Stomach smooth muscle (tissue), 2 donors: ENCODE measurements around the gene NXNL2.

ENCODE experiments used
- H3K27ac ChIP-seq: one replicate; pipeline ENCODE4 v1.7.0; 2013; ENCODE audit warnings: mild to moderate bottlenecking, low read length, inconsistent platforms
- H3K27me3 ChIP-seq, 2 donors: one replicate each; pipeline ENCODE4 v1.7.0; 2013; ENCODE audit warnings: low read length in 2 of 2; ENCODE audit not compliant: insufficient read depth in 2 of 2, control insufficient read depth in 1 of 2
- H3K36me3 ChIP-seq, 2 donors: one replicate each; pipeline ENCODE4 v1.7.0; 2013; ENCODE audit warnings: low read length in 2 of 2; ENCODE audit not compliant: control insufficient read depth in 2 of 2, insufficient read depth in 2 of 2
- H3K4me1 ChIP-seq: one replicate; pipeline ENCODE4 v1.7.0; 2013; ENCODE audit warnings: low read length; ENCODE audit not compliant: control insufficient read depth, insufficient read depth
- H3K4me3 ChIP-seq, 2 donors: one replicate each; pipeline ENCODE4 v1.7.0; 2013; ENCODE audit warnings: low read length in 2 of 2
- H3K9ac ChIP-seq, 2 donors: one replicate each; pipeline ENCODE4 v1.7.0; 2013; ENCODE audit warnings: low read length in 2 of 2, mild to moderate bottlenecking in 1 of 2
- H3K9me3 ChIP-seq, 2 donors: one replicate each; pipeline ENCODE4 v1.7.0; 2013; ENCODE audit warnings: low read length in 2 of 2; ENCODE audit not compliant: control insufficient read depth in 2 of 2
- donor health status: healthy.
- donor health status: Pancreatic carcinoma.

The NXNL2 gene

GRCh38 chr9:88553350-88553749, 18.4 kb downstream of the NXNL2 start:
- Histone ChIP-seq H3K27ac (no peak overlapping the region), H3K9me3 (no peaks in the 10 kb centered on the region), H3K4me3 (no peak overlapping the region), H3K36me3 (no peaks in the 10 kb centered on the region), H3K27me3 (no peaks in the 10 kb centered on the region), H3K9ac (no peak overlapping the region), H3K4me1 (peaks cover 2% of the 10 kb centered on the region)

- Histone ChIP-seq H3K4me3 (peak overlapping the region in 1 of 2 donors; percentile 8), H3K27ac (no peak overlapping the region), H3K9me3 (no peaks in the 10 kb centered on the region), H3K27me3 (no peaks in the 10 kb centered on the region), H3K36me3 (no peaks in the 10 kb centered on the region), H3K9ac (no peak overlapping the region), H3K4me1 (peaks cover 2% of the 10 kb centered on the region)
Measured at GRCh38 chr9:88555268-88555980, 20.4 kb downstream of the NXNL2 start.

GRCh38 chr9:88559661-88560060, 24.7 kb downstream of the NXNL2 start:
- H3K27ac ChIP-seq: no peak overlapping the region
- H3K4me1 ChIP-seq: peaks cover 2% of the 10 kb centered on the region
- H3K9me3 ChIP-seq: no peaks in the 10 kb centered on the region
- no peak overlapping the region for H3K4me3 ChIP-seq
- H3K27me3 ChIP-seq: no peaks in the 10 kb centered on the region
- no peak overlapping the region for H3K9ac ChIP-seq
- no peaks in the 10 kb centered on the region for H3K36me3 ChIP-seq

GRCh38 chr9:88567870-88568269, 32.9 kb downstream of the NXNL2 start:
- Histone ChIP-seq H3K36me3 (no peaks in the 10 kb centered on the region), H3K9me3 (no peaks in the 10 kb centered on the region), H3K9ac (no peak overlapping the region), H3K27ac (no peak overlapping the region), H3K27me3 (no peaks in the 10 kb centered on the region), H3K4me1 (no peaks in the 10 kb centered on the region), H3K4me3 (no peak overlapping the region)

GRCh38 chr9:88571419-88571818, 36.4 kb downstream of the NXNL2 start:
- Histone ChIP-seq H3K9me3 (no peaks in the 10 kb centered on the region), H3K36me3 (no peaks in the 10 kb centered on the region), H3K4me3 (no peak overlapping the region), H3K27ac (no peak overlapping the region), H3K9ac (no peak overlapping the region), H3K27me3 (no peaks in the 10 kb centered on the region), H3K4me1 (peaks cover 3% of the 10 kb centered on the region)

GRCh38 chr9:88572684-88573083, 37.7 kb downstream of the NXNL2 start:
- Histone ChIP-seq H3K36me3 (no peaks in the 10 kb centered on the region), H3K4me3 (no peak overlapping the region), H3K9me3 (no peaks in the 10 kb centered on the region), H3K4me1 (peaks cover 3% of the 10 kb centered on the region), H3K27ac (no peak overlapping the region), H3K27me3 (no peaks in the 10 kb centered on the region), H3K9ac (no peak overlapping the region)

- H3K36me3 ChIP-seq: no peaks in the 10 kb centered on the region
- no peaks in the 10 kb centered on the region for H3K27me3 ChIP-seq
- H3K4me1 ChIP-seq: peaks cover 9% of the 10 kb centered on the region
- H3K27ac ChIP-seq: no peak overlapping the region
- H3K4me3 ChIP-seq: no peak overlapping the region
- no peaks in the 10 kb centered on the region for H3K9me3 ChIP-seq
- H3K9ac ChIP-seq: no peak overlapping the region
Measured at GRCh38 chr9:88574953-88575352, 40.0 kb downstream of the NXNL2 start.

- Histone ChIP-seq H3K27ac (no peak overlapping the region), H3K27me3 (no peaks in the 10 kb centered on the region), H3K4me1 (peaks cover 9% of the 10 kb centered on the region), H3K4me3 (no peak overlapping the region), H3K9ac (no peak overlapping the region), H3K36me3 (no peaks in the 10 kb centered on the region), H3K9me3 (no peaks in the 10 kb centered on the region)
Measured at GRCh38 chr9:88577256-88578120, 42.5 kb downstream of the NXNL2 start.

GRCh38 chr9:88578121-88579049, 43.4 kb downstream of the NXNL2 start:
- Histone ChIP-seq H3K36me3 (no peaks in the 10 kb centered on the region), H3K27ac (no peak overlapping the region), H3K4me1 (peaks cover 9% of the 10 kb centered on the region), H3K9ac (no peak overlapping the region), H3K27me3 (no peaks in the 10 kb centered on the region), H3K9me3 (peaks cover 3 to 6% of the 10 kb centered on the region in 2 donors), H3K4me3 (no peak overlapping the region)

- no peak overlapping the region for H3K27ac ChIP-seq
- H3K27me3 ChIP-seq: no peaks in the 10 kb centered on the region
- peaks cover 13% of the 10 kb centered on the region for H3K4me1 ChIP-seq
- no peak overlapping the region for H3K4me3 ChIP-seq
- H3K36me3 ChIP-seq: no peaks in the 10 kb centered on the region
- peaks cover 3 to 11% of the 10 kb centered on the region in 2 donors for H3K9me3 ChIP-seq
- no peak overlapping the region for H3K9ac ChIP-seq
Measured at GRCh38 chr9:88579050-88579715, 44.2 kb downstream of the NXNL2 start.
